Liver (tissue), 9 donors: ENCODE results near the gene IREB2. TPM values are rescaled to one million over a fixed set of nuclear protein-coding genes. Genes with fewer than 3 reads are reported as not detected.

Experiments
- DNase-seq: peaks from one replicate; pipeline ENCODE4 v3.0.0-alpha.2; 2017; ENCODE audit warnings: low spot score
- H3K27ac ChIP-seq, 2 donors: one replicate each; pipeline ENCODE4 v1.7.0; 2013; ENCODE audit warnings: inconsistent platforms in 2 of 2, low read length in 2 of 2, control low read depth in 1 of 2, low read depth in 1 of 2, mild to moderate bottlenecking in 1 of 2
- H3K27me3 ChIP-seq, 4 donors: one replicate each; pipeline versions ENCODE4 v1.6.1 to v1.7.0; 2013; ENCODE audit warnings: low read length in 3 of 4, inconsistent platforms in 1 of 4, mild to moderate bottlenecking in 1 of 4, moderate library complexity in 1 of 4; ENCODE audit not compliant: control insufficient read depth in 4 of 4, insufficient read depth in 4 of 4
- H3K36me3 ChIP-seq, 4 donors: one replicate each; pipeline versions ENCODE4 v1.6.1 to v1.7.0; 2013; ENCODE audit warnings: low read length in 3 of 4, mild to moderate bottlenecking in 3 of 4, low read depth in 1 of 4, moderate library complexity in 1 of 4; ENCODE audit not compliant: control insufficient read depth in 4 of 4, insufficient read depth in 3 of 4
- H3K4me1 ChIP-seq, 4 donors: one replicate each; pipeline versions ENCODE4 v1.6.1 to v1.7.0; 2013; ENCODE audit warnings: low read length in 3 of 4, mild to moderate bottlenecking in 3 of 4, moderate library complexity in 1 of 4; ENCODE audit not compliant: control insufficient read depth in 4 of 4, insufficient read depth in 4 of 4
- H3K4me3 ChIP-seq, 3 donors: one replicate each; pipeline versions ENCODE4 v1.6.1 to v1.7.0; 2013; ENCODE audit warnings: low read length in 3 of 3, control low read depth in 1 of 3, low read depth in 1 of 3, mild to moderate bottlenecking in 1 of 3
- H3K9ac ChIP-seq, 2 donors: one replicate each; pipeline ENCODE4 v1.7.0; 2013; ENCODE audit warnings: low read length in 2 of 2, mild to moderate bottlenecking in 2 of 2, moderate library complexity in 2 of 2, control low read depth in 1 of 2, low read depth in 1 of 2
- H3K9me3 ChIP-seq, 4 donors: one replicate each; pipeline versions ENCODE4 v1.6.1 to v1.7.0; 2013; ENCODE audit warnings: low read length in 3 of 4; ENCODE audit not compliant: control insufficient read depth in 4 of 4
- EGR1 ChIP-seq, 2 donors: IDR thresholded peaks; 2 replicates each; pipeline ENCODE4 v1.6.1; 2016 to 2018; ENCODE audit warnings: antibody characterized with exemption in 2 of 2, low read depth in 2 of 2
- FOXA1 ChIP-seq: IDR thresholded peaks from 2 replicates; pipeline ENCODE4 v1.6.1; 2016; ENCODE audit warnings: antibody characterized with exemption
- FOXA2 ChIP-seq: IDR thresholded peaks from 2 replicates; pipeline ENCODE4 v1.6.1; 2016; ENCODE audit warnings: antibody characterized with exemption
- GABPA ChIP-seq, 2 donors: IDR thresholded peaks in 1 of 2; conservative IDR thresholded peaks in 1 of 2; 2 replicates each; pipeline ENCODE4 v1.6.1; 2016; ENCODE audit warnings: antibody characterized with exemption in 2 of 2, mild to moderate bottlenecking in 1 of 2, moderate library complexity in 1 of 2
- HNF4A ChIP-seq, 2 donors: conservative IDR thresholded peaks; 2 replicates each; pipeline ENCODE4 v1.6.1; 2016; ENCODE audit warnings: antibody characterized with exemption in 2 of 2, mild to moderate bottlenecking in 2 of 2
- HNF4G ChIP-seq: IDR thresholded peaks from 2 replicates; pipeline ENCODE4 v1.6.1; 2016; ENCODE audit warnings: antibody characterized with exemption
- JUND ChIP-seq, 2 donors: IDR thresholded peaks; 2 replicates each; pipeline ENCODE4 v1.6.1; 2016; ENCODE audit warnings: antibody characterized with exemption in 2 of 2
- NR2F2 ChIP-seq: IDR thresholded peaks from 2 replicates; pipeline ENCODE4 v1.6.1; 2016; ENCODE audit warnings: antibody characterized with exemption
- RAD21 ChIP-seq, 2 donors: IDR thresholded peaks; 2 replicates each; pipeline ENCODE4 v1.6.1; 2016; ENCODE audit warnings: antibody characterized with exemption in 2 of 2, mild to moderate bottlenecking in 2 of 2
- RXRA ChIP-seq, 2 donors: IDR thresholded peaks; 2 replicates each; pipeline ENCODE4 v1.6.1; 2017 to 2018; ENCODE audit warnings: antibody characterized with exemption in 2 of 2, mild to moderate bottlenecking in 1 of 2
- SP1 ChIP-seq: IDR thresholded peaks from 2 replicates; pipeline ENCODE4 v1.6.1; 2018; ENCODE audit warnings: antibody characterized with exemption, mild to moderate bottlenecking
- TAF1 ChIP-seq: conservative IDR thresholded peaks from 2 replicates; pipeline ENCODE4 v1.6.1; 2016; ENCODE audit warnings: antibody characterized with exemption, mild to moderate bottlenecking
- YY1 ChIP-seq: IDR thresholded peaks from 2 replicates; pipeline ENCODE4 v1.6.1; 2016; ENCODE audit warnings: antibody characterized with exemption, mild to moderate bottlenecking
- WGBS: extraction: QIAGEN DNeasy Blood & Tissue Kit; methylation state at CpG from one replicate; pipeline ENCODE4 v1.1.7; 2013; 5-methylcytosine and 5-hydroxymethylcytosine counted together
- polyA plus RNA-seq, 2 donors: library from polyadenylated mRNA; stranded (reverse) in 1 of 2; unstranded in 1 of 2; fragments of 200-250 nt in 1 of 2; fragments of >200 nt in 1 of 2; fragmentation: Nextera tagmentation in 1 of 2; extraction: Ambion mirVana in 1 of 2; gene quantifications; one replicate each; pipeline versions ENCODE4 v1.2.1 to v1.2.3, GENCODE V29; 2013 to 2015
- total RNA-seq, 2 donors: library from RNA; depleted of rRNA; stranded (reverse); fragments of >200 nt; gene quantifications; one replicate each; pipeline ENCODE4 v1.2.3, GENCODE V29; 2014
- TF ChIP-seq, protein P1 (sequence below): IDR thresholded peaks from 2 replicates; pipeline ENCODE4 v1.6.1; 2016; ENCODE audit warnings: antibody characterized with exemption
- TF ChIP-seq, protein P2 (sequence below): IDR thresholded peaks from 2 replicates; pipeline ENCODE4 v1.6.1; 2016; ENCODE audit warnings: antibody characterized with exemption
- TF ChIP-seq, protein P3 (sequence below): fragments of 150-350 bp; IDR thresholded peaks from 2 replicates; pipeline ENCODE4 v1.5.1; 2017; ENCODE audit warnings: improper control_type of control experiment, low read depth, low read length; ENCODE audit not compliant: missing input control
- TF ChIP-seq, protein P4 (sequence below): IDR thresholded peaks from 2 replicates; pipeline ENCODE4 v1.6.1; 2016; ENCODE audit warnings: antibody characterized with exemption
- donor health status: healthy.
- donor health status: healthy.
- donor health status: healthy.
- donor health status: healthy.
- donor health status: healthy.

Gene IREB2
- total and polyA plus RNA-seq, 4 donors = 7.0 to 51.4 (median 17.0) TPM

DNA sequence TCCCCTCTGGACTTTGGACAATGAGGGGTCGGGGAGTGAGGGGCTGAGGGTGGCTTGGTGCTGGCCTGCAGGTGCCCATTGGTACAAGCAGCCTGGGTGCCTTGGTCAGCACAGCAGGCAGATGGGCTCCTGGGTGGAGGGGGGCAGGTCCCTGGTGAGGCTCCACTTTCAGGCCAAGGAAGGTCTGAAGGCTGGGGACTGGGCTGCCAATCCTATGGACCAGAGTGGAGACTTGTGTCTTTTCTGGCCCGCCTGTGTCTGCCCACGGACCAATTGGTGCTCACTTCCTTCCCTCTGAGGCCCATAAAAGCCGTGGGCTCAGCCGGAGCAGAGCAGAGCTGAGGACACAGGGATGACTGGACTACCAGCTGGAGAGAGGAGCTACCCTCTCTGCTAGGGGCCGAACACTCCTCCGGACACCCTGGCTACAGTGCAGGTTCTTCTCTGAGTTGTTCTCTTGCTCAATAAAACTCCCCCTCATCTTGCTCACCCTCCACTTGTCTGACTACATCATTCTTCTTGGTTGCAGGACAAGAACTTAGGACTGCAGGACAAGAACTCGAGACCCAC lies 31.9 kb upstream of the IREB2 start:
- Histone ChIP-seq H3K36me3 (no peaks in the 10 kb centered on the region), H3K4me1 (no peaks in the 10 kb centered on the region), H3K9me3 (no peaks in the 10 kb centered on the region), H3K9ac (no peak overlapping the region), H3K27ac (no peak overlapping the region), H3K27me3 (peaks cover 0 to 2% (median 0%) of the 10 kb centered on the region in 4 donors), H3K4me3 (no peak overlapping the region)
- TF ChIP-seq EGR1 (IDR thresholded peaks at IDR 0.05; ENCODE audit: low read depth in 2 of 2) (no peak), HNF4G (no peak), TAF1 (no peak), FOXA2 (no peak), FOXA1 (no peak), JUND (IDR thresholded peaks at IDR 0.05) (no peak), RAD21 (IDR thresholded peaks at IDR 0.05) (no peak), RXRA (IDR thresholded peaks at IDR 0.05) (no peak), GABPA (IDR thresholded peaks at IDR 0.05 in 1 of 2, conservative IDR thresholded peaks at IDR 0.05 in 1 of 2) (no peak), NR2F2 (no peak), YY1 (no peak), SP1 (no peak), HNF4A (conservative IDR thresholded peaks at IDR 0.05) (no peak)
- TF ChIP-seq, protein P1, sequence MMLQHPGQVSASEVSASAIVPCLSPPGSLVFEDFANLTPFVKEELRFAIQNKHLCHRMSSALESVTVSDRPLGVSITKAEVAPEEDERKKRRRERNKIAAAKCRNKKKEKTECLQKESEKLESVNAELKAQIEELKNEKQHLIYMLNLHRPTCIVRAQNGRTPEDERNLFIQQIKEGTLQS = no peak
- TF ChIP-seq, protein P2, sequence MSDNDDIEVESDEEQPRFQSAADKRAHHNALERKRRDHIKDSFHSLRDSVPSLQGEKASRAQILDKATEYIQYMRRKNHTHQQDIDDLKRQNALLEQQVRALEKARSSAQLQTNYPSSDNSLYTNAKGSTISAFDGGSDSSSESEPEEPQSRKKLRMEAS = no peak
- TF ChIP-seq, protein P3, sequence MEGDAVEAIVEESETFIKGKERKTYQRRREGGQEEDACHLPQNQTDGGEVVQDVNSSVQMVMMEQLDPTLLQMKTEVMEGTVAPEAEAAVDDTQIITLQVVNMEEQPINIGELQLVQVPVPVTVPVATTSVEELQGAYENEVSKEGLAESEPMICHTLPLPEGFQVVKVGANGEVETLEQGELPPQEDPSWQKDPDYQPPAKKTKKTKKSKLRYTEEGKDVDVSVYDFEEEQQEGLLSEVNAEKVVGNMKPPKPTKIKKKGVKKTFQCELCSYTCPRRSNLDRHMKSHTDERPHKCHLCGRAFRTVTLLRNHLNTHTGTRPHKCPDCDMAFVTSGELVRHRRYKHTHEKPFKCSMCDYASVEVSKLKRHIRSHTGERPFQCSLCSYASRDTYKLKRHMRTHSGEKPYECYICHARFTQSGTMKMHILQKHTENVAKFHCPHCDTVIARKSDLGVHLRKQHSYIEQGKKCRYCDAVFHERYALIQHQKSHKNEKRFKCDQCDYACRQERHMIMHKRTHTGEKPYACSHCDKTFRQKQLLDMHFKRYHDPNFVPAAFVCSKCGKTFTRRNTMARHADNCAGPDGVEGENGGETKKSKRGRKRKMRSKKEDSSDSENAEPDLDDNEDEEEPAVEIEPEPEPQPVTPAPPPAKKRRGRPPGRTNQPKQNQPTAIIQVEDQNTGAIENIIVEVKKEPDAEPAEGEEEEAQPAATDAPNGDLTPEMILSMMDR = no peak
- 91% methylated on average over 8 of the region's 8 CpGs for WGBS
- DNase-seq = no peak

DNA sequence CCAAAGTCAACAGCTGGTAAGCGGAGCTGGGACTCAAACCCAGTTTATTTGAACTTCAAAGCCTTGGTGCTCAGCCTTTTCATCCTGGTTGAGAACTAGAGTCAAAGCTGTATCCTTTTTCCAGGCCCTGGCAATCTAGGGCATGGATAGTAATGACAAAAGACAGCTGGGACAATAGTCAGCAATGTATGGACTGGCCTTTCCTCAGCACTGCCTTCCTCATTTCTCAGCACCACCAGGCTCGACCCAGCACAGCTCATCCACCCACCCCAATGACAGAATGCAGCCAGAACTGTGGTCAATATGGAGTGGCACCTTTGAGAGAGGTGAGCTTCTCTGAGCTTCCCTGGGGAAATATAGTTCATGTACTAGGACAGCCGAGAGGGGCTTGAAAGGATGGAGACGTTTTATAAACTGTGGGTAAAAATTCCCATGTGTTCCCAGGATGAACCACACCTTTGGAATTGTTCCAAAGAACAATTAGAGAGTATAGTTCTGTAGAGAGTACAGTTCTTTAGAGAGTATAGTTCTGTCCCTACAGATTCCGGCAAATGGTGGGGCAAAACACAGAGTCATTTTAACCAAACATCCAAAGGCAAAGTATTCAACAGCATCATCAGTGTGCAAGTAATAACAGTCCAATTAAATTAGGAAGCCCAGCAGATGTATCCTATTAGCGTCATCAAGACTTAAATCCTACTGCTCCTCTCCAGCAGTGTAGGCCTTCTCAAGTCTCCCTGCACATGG lies 30.2 kb upstream of the IREB2 start:
- no peaks in the 10 kb centered on the region for H3K9me3 ChIP-seq
- WGBS = 79% methylated on average over 6 of the region's 6 CpGs
- no peaks in the 10 kb centered on the region for H3K4me1 ChIP-seq
- no peaks in the 10 kb centered on the region for H3K36me3 ChIP-seq
- H3K27me3 ChIP-seq = peaks cover 0 to 2% (median 0%) of the 10 kb centered on the region in 4 donors
- no peak overlapping the region for H3K27ac ChIP-seq
- H3K4me3 ChIP-seq = no peak overlapping the region
- DNase-seq = no peak
- H3K9ac ChIP-seq = no peak overlapping the region
- TF ChIP-seq SP1 = no peak
- no peak for TF ChIP-seq NR2F2
- TF ChIP-seq EGR1 (IDR thresholded peaks at IDR 0.05; ENCODE audit: low read depth in 2 of 2) = no peak
- no peak for TF ChIP-seq RXRA (IDR thresholded peaks at IDR 0.05)
- no peak for TF ChIP-seq FOXA2
- TF ChIP-seq HNF4G = no peak
- TF ChIP-seq YY1 = no peak
- TF ChIP-seq, protein P1 = no peak
- TF ChIP-seq, protein P4, sequence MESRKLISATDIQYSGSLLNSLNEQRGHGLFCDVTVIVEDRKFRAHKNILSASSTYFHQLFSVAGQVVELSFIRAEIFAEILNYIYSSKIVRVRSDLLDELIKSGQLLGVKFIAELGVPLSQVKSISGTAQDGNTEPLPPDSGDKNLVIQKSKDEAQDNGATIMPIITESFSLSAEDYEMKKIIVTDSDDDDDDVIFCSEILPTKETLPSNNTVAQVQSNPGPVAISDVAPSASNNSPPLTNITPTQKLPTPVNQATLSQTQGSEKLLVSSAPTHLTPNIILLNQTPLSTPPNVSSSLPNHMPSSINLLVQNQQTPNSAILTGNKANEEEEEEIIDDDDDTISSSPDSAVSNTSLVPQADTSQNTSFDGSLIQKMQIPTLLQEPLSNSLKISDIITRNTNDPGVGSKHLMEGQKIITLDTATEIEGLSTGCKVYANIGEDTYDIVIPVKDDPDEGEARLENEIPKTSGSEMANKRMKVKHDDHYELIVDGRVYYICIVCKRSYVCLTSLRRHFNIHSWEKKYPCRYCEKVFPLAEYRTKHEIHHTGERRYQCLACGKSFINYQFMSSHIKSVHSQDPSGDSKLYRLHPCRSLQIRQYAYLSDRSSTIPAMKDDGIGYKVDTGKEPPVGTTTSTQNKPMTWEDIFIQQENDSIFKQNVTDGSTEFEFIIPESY = no peak
- TF ChIP-seq, protein P2 = no peak
- TF ChIP-seq JUND (IDR thresholded peaks at IDR 0.05) = no peak
